GM12878 (cell line): ENCODE measurements around the gene ENDOV. TPM values are rescaled to one million over a fixed set of nuclear protein-coding genes. Genes with fewer than 3 reads are reported as not detected.

Experiments used
- ATAC-seq: fragments of 200-7000 bp; cut with Tn5 transposase; 3 replicates; pipeline ENCODE4 v1.9.1; 2020; ENCODE audit warnings: mild to moderate bottlenecking, moderate library complexity
- BruUV-seq: library from RNA; stranded (reverse); fragments of 400-500 nt; replicated peaks from 2 replicates; lab custom pipeline; 2021; lab: Mats Ljungman, UMichigan
- CTCF ChIA-PET: fragments of 300-600 bp; sonication (Branson Sonifier 250); formaldehyde crosslinking; extraction: SDS; loops from one replicate; lab custom pipeline; 2021; ENCODE audit warnings: inconsistent platforms; lab: Yijun Ruan, JAX
- POLR2A ChIA-PET: fragments of 350-600 bp; formaldehyde crosslinking; extraction: SDS; loops from one replicate; lab custom pipeline; 2021; ENCODE audit warnings: inconsistent platforms; lab: Charles Lee
- RAD21 ChIA-PET: fragments of 300-600 bp; sonication (Branson Sonifier 250); formaldehyde crosslinking; loops from one replicate; lab custom pipeline; 2023; ENCODE audit warnings: antibody characterized with exemption; ENCODE audit not compliant: unreplicated experiment; lab: Charles Lee
- SMC1A ChIA-PET: fragments of 300-600 bp; sonication (Branson Sonifier 250); formaldehyde crosslinking; loops from one replicate; lab custom pipeline; 2023; ENCODE audit not compliant: unreplicated experiment, uncharacterized antibody; lab: Charles Lee
- DNase-seq: peaks from one replicate; pipeline ENCODE4 v3.0.0-alpha.2; 2011; ENCODE audit warnings: low read depth, low spot score
- FAIRE-seq: peaks from 3 replicates; lab custom pipeline; 2011; peaks lifted over from hg19 to GRCh38; lab: Jason Lieb, UNC
- H2AFZ ChIP-seq: 2 replicates; pipeline ENCODE4 v1.6.0; 2011; ENCODE audit warnings: low read depth, low read length, control low read depth; ENCODE audit not compliant: control insufficient read depth
- H3K27ac ChIP-seq: 2 replicates; pipeline ENCODE4 v1.5.1; 2011; ENCODE audit warnings: control low read depth; ENCODE audit not compliant: control insufficient read depth, insufficient read depth
- H3K27me3 ChIP-seq, 2 experiments: replicated peaks in 1 of 2; 2 replicates each; pipeline versions ENCODE4 v1.6.0 to v1.6.1; 2011; ENCODE audit warnings: low read length in 1 of 2; ENCODE audit not compliant: control insufficient read depth in 2 of 2, insufficient read depth in 2 of 2
- H3K36me3 ChIP-seq, 2 experiments: 2 replicates each; pipeline ENCODE4 v1.5.1; 2011; ENCODE audit warnings: low read length in 1 of 2; ENCODE audit not compliant: control insufficient read depth in 2 of 2, insufficient read depth in 2 of 2
- H3K4me1 ChIP-seq: 2 replicates; pipeline ENCODE4 v1.6.1; 2011; ENCODE audit warnings: mild to moderate bottlenecking, low read length, moderate library complexity, mixed read lengths; ENCODE audit not compliant: control insufficient read depth, insufficient read depth
- H3K4me2 ChIP-seq: 2 replicates; pipeline ENCODE4 v1.6.0; 2011; ENCODE audit warnings: control low read depth; ENCODE audit not compliant: control insufficient read depth, insufficient read depth
- H3K4me3 ChIP-seq: fragments of 200-600 bp; sonication (generic); 2 replicates; pipeline ENCODE4 v1.5.1; 2016
- H3K79me2 ChIP-seq: 2 replicates; pipeline ENCODE4 v1.6.0; 2011; ENCODE audit warnings: low read length; ENCODE audit not compliant: control insufficient read depth, insufficient read depth
- H3K9ac ChIP-seq: 2 replicates; pipeline ENCODE4 v1.8.0; 2011; ENCODE audit warnings: low read length, control low read depth, mixed read lengths; ENCODE audit not compliant: control insufficient read depth, insufficient read depth
- H3K9me3 ChIP-seq: replicated peaks from 3 replicates; pipeline ENCODE4 v1.5.1; 2011; ENCODE audit warnings: mild to moderate bottlenecking, low read length; ENCODE audit not compliant: control insufficient read depth, insufficient read depth
- H4K20me1 ChIP-seq: 2 replicates; pipeline ENCODE4 v1.6.0; 2011; ENCODE audit not compliant: control insufficient read depth, insufficient read depth
- BCL11A ChIP-seq: IDR thresholded peaks from 2 replicates; pipeline ENCODE4 v1.6.1; 2011; ENCODE audit warnings: low read depth, low read length
- CREM ChIP-seq: IDR thresholded peaks from 2 replicates; pipeline ENCODE4 v1.6.1; 2014; ENCODE audit warnings: antibody characterized with exemption, low read depth
- EGR1 ChIP-seq, 2 experiments: IDR thresholded peaks; 1 replicate in 1 of 2; 2 replicates in 1 of 2; pipeline ENCODE4 v1.6.1; 2011 to 2012; ENCODE audit warnings: low read depth in 2 of 2, low read length in 2 of 2, borderline replicate concordance in 1 of 2, mild to moderate bottlenecking in 1 of 2, moderate library complexity in 1 of 2
- ESRRA ChIP-seq: IDR thresholded peaks from 2 replicates; pipeline ENCODE4 v1.6.1; 2012; ENCODE audit warnings: mild to moderate bottlenecking, low read length, improper control_type of control experiment
- ETV6 ChIP-seq, 2 experiments: fragments of 450-650 bp in 1 of 2; IDR thresholded peaks in 1 of 2; conservative IDR thresholded peaks in 1 of 2; 2 replicates each; pipeline ENCODE4 v1.6.1; 2014; ENCODE audit warnings: antibody characterized with exemption in 1 of 2, borderline replicate concordance in 1 of 2, low read depth in 1 of 2, mild to moderate bottlenecking in 1 of 2, moderate library complexity in 1 of 2
- EZH2 ChIP-seq: IDR thresholded peaks from 2 replicates; pipeline ENCODE4 v1.6.1; 2012; ENCODE audit warnings: low read depth, mild to moderate bottlenecking, control low read depth, inconsistent platforms, low read length, borderline replicate concordance; ENCODE audit not compliant: control insufficient read depth
- JUND ChIP-seq: IDR thresholded peaks from 2 replicates; pipeline ENCODE4 v1.6.1; 2012; ENCODE audit warnings: low read depth, mild to moderate bottlenecking, low read length, improper control_type of control experiment, moderate library complexity
- MEF2B ChIP-seq: fragments of 450-650 bp; IDR thresholded peaks from 2 replicates; pipeline ENCODE4 v1.6.1; 2018; ENCODE audit warnings: mild to moderate bottlenecking, moderate library complexity; ENCODE audit not compliant: partially characterized antibody, poor library complexity, severe bottlenecking
- MYB ChIP-seq: fragments of 150-350 bp; IDR thresholded peaks from 2 replicates; pipeline ENCODE4 v1.6.1; 2014; ENCODE audit warnings: mild to moderate bottlenecking, low read depth, low read length, borderline replicate concordance
- NFXL1 ChIP-seq: fragments of 450-650 bp; IDR thresholded peaks from 2 replicates; pipeline ENCODE4 v1.6.1; 2017; ENCODE audit warnings: antibody characterized with exemption, mild to moderate bottlenecking, borderline replicate concordance
- RFX5 ChIP-seq: IDR thresholded peaks from 2 replicates; pipeline ENCODE4 v1.6.1; 2011; ENCODE audit warnings: low read depth, low read length, improper control_type of control experiment
- TCF12 ChIP-seq: IDR thresholded peaks from 2 replicates; pipeline ENCODE4 v1.6.1; 2011; ENCODE audit warnings: low read depth, mild to moderate bottlenecking, low read length
- YBX1 ChIP-seq: fragments of 450-650 bp; IDR thresholded peaks from 2 replicates; pipeline ENCODE4 v1.6.1; 2016; ENCODE audit warnings: antibody characterized with exemption
- WGBS: methylation state at CpG from one replicate; pipeline ENCODE4 v1.1.6; 2016; ENCODE audit warnings: low lambda C conversion rate; ENCODE audit not compliant: insufficient replicate concordance, insufficient coverage; ENCODE audit errors: missing lambda C conversion rate; 5-methylcytosine and 5-hydroxymethylcytosine counted together
- in situ Hi-C: fragments of 300-500 bp; cut with MboI; formaldehyde crosslinking; loops from 9 replicates; pipeline ENCODE4 v1.14.3; 2018; ENCODE audit warnings: mixed read lengths
- intact Hi-C: fragments of 100-400 bp; cut with micrococcal nuclease; formaldehyde crosslinking; loops from one replicate; pipeline ENCODE4 v1.14.2; 2022; ENCODE audit not compliant: unreplicated experiment
- polyA plus RNA-seq, 11 experiments: library from polyadenylated mRNA; depleted of rRNA in 4 of 11; unstranded in 6 of 11; stranded (reverse) in 5 of 11; fragments of >200 nt; fragmentation: Nextera tagmentation in 4 of 11; fragmentation: Illumina TruSeq in 1 of 11; extraction: Ambion mirVana in 4 of 11; extraction: Trizol in 1 of 11; gene quantifications; 1 replicate in 1 of 11; 2 replicates in 10 of 11; pipeline versions ENCODE4 v1.2.1 to v1.2.3, GENCODE V29; 2011 to 2016; ENCODE audit warnings: inconsistent platforms in 2 of 11, missing spikeins in 2 of 11, low read depth in 1 of 11
- total RNA-seq, 4 experiments: library from RNA; depleted of rRNA in 3 of 4; stranded (reverse); fragments of >200 nt in 3 of 4; fragmentation: Illumina TruSeq in 1 of 4; extraction: Trizol in 1 of 4; gene quantifications; 2 replicates each; pipeline versions ENCODE4 v1.2.1 to v1.2.3, GENCODE V29; 2013 to 2021
- TF ChIP-seq, protein P1 (sequence below): fragments of 450-650 bp; IDR thresholded peaks from 2 replicates; pipeline ENCODE4 v1.6.1; 2018; ENCODE audit warnings: borderline replicate concordance, mild to moderate bottlenecking; ENCODE audit not compliant: partially characterized antibody
- TF ChIP-seq, protein P2 (sequence below): fragments of 450-650 bp; IDR thresholded peaks from 2 replicates; pipeline ENCODE4 v1.6.1; 2016; ENCODE audit warnings: mild to moderate bottlenecking, moderate library complexity, borderline replicate concordance

ENDOV gene
- total and polyA plus RNA-seq, 10 of the 15 experiments (the other 5 are each of a cell fraction or from before 2014, with no cell fraction given): 0.63 to 11.9 (median 8.1) TPM

DNA sequence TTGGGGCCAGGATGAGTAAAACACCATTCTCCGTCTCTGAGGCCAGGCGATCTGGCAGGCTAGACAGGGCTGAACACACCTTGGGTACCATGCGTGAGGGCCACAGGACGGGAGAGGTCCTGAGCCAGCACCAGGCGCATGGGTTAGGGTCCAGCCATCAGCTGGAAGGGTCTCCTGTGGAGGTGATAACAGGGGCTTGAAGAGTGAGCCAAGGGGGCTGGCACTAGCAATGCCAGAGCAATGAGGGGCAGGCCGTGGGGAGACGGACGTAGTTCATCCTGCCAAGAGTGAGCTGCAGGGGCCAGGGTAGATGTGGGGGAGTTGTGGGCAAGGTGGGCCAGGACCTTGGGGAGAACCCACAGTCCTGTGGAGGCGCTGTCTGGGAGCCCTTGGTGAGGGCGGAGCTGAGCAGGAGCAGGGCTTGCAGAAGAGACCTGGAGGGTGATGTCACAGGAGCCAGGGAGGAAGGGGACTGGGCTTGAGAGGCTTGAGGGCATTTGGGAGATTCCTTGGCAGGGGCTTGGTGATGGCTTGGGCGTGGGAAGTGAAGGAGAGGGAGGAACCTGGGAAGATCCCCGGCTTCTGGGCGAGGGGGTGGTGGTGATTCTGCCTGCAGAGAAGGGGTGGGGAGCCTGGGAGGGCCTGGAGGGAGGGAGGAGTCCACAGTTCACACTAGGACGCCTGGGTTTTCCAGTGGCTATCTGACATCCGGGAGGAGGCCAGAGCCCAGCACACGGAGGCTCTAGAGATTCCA lies 67.8 kb downstream of the ENDOV start (continued):
- TF ChIP-seq ETV6 (conservative IDR thresholded peaks at IDR 0.05 in 1 of 2, IDR thresholded peaks at IDR 0.05 in 1 of 2; ENCODE audit: borderline replicate concordance in 1 of 2, low read depth in 1 of 2): no peak
- no peak for TF ChIP-seq NFXL1
- TF ChIP-seq, protein P1, sequence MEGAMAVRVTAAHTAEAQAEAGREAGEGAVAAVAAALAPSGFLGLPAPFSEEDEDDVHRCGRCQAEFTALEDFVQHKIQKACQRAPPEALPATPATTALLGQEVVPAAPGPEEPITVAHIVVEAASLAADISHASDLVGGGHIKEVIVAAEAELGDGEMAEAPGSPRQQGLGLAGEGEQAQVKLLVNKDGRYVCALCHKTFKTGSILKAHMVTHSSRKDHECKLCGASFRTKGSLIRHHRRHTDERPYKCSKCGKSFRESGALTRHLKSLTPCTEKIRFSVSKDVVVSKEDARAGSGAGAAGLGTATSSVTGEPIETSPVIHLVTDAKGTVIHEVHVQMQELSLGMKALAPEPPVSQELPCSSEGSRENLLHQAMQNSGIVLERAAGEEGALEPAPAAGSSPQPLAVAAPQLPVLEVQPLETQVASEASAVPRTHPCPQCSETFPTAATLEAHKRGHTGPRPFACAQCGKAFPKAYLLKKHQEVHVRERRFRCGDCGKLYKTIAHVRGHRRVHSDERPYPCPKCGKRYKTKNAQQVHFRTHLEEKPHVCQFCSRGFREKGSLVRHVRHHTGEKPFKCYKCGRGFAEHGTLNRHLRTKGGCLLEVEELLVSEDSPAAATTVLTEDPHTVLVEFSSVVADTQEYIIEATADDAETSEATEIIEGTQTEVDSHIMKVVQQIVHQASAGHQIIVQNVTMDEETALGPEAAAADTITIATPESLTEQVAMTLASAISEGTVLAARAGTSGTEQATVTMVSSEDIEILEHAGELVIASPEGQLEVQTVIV: no peak
- TF ChIP-seq EGR1 (IDR thresholded peaks at IDR 0.05; ENCODE audit: borderline replicate concordance in 1 of 2, low read depth in 2 of 2, low read length in 2 of 2): no peak
- no peak for TF ChIP-seq ESRRA
- TF ChIP-seq RFX5: no peak
- TF ChIP-seq MYB: no peak

DNA sequence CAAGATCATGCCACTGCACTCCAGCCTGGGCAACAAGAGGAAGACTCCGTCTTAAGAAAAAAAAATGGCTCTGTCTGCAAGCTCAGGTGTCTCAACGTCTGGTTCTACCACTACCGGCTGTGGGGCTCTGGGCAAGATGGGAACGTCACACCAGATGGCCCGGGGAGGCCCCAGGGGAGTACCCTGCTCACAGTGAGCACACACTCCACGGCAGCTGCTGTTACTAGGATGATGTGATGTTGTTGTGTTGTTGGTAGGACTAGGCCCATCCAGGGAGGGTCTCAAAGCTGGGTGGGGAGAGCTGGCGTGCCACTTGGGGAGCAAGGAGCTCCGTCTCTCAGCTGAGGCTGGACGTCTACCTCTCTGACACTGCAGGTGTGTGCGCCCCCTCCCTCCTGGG lies 70.9 kb downstream of the ENDOV start:
- no peaks in the 10 kb centered on the region for H3K4me1 ChIP-seq
- no peaks in the 10 kb centered on the region for H3K36me3 ChIP-seq
- WGBS: 3% methylated on average over 10 of the region's 10 CpGs
- in situ Hi-C loops: no loop called here
- FAIRE-seq (no peak), ATAC-seq (peak; percentile 35; the same call in 1 of the 3 replicates)
- peaks cover 5% of the 10 kb centered on the region; the same call in 1 of the 3 replicates for H3K9me3 ChIP-seq
- no peak overlapping the region for H3K4me3 ChIP-seq
- H3K4me2 ChIP-seq: no peak overlapping the region
- ChIA-PET SMC1A (no interaction called here), POLR2A (interaction anchor here (0.6 kb wide), 1 partner anchor 101 kb away, joined by 4 read pairs; no protein-coding TSS in a partner anchor), CTCF (no interaction called here), RAD21 (no interaction called here)
- H3K27me3 ChIP-seq: no peaks in the 10 kb centered on the region; a peak in 1 of 4 replicates
- no peaks in the 10 kb centered on the region for H3K79me2 ChIP-seq
- intact Hi-C loops: no loop called here
- H2AFZ ChIP-seq: no peak overlapping the region
- H3K9ac ChIP-seq: no peak overlapping the region
- H3K27ac ChIP-seq: no peak overlapping the region
- BruUV-seq: no TSS peak
- TF ChIP-seq, protein P2, sequence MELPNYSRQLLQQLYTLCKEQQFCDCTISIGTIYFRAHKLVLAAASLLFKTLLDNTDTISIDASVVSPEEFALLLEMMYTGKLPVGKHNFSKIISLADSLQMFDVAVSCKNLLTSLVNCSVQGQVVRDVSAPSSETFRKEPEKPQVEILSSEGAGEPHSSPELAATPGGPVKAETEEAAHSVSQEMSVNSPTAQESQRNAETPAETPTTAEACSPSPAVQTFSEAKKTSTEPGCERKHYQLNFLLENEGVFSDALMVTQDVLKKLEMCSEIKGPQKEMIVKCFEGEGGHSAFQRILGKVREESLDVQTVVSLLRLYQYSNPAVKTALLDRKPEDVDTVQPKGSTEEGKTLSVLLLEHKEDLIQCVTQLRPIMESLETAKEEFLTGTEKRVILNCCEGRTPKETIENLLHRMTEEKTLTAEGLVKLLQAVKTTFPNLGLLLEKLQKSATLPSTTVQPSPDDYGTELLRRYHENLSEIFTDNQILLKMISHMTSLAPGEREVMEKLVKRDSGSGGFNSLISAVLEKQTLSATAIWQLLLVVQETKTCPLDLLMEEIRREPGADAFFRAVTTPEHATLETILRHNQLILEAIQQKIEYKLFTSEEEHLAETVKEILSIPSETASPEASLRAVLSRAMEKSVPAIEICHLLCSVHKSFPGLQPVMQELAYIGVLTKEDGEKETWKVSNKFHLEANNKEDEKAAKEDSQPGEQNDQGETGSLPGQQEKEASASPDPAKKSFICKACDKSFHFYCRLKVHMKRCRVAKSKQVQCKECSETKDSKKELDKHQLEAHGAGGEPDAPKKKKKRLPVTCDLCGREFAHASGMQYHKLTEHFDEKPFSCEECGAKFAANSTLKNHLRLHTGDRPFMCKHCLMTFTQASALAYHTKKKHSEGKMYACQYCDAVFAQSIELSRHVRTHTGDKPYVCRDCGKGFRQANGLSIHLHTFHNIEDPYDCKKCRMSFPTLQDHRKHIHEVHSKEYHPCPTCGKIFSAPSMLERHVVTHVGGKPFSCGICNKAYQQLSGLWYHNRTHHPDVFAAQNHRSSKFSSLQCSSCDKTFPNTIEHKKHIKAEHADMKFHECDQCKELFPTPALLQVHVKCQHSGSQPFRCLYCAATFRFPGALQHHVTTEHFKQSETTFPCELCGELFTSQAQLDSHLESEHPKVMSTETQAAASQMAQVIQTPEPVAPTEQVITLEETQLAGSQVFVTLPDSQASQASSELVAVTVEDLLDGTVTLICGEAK: no peak
- TF ChIP-seq EZH2 (no peak), BCL11A (no peak), CREM (peak; percentile 23; the same call in 1 of the 2 replicates), JUND (no peak), YBX1 (no peak), MEF2B (peak; percentile 52), TCF12 (peak; percentile 74)
- TF ChIP-seq, all 136 proteins: peak for 3
- no peaks in the 10 kb centered on the region for H4K20me1 ChIP-seq
- DNase-seq: no peak
